Measurements from ENCODE around the gene USP35. TPM values are rescaled to one million over a fixed set of nuclear protein-coding genes. Genes with fewer than 3 reads are reported as not detected.
"Not testable (repeated sequence)": the region's sequence is repeated elsewhere in the genome, so short reads cannot be mapped to it uniquely, and the experiment has no call there.

The USP35 gene
- total RNA-seq, 2 donors from 2014 or later, result 8.0 to 8.6 TPM

- H3K4me3 ChIP-seq, result no peak overlapping the region
- DNase-seq (ENCODE audit: low spot score), result no peak
- peak overlapping the region; percentile 10 to 23 for H3K27ac ChIP-seq
- H3K27me3 ChIP-seq, result no peaks in the 10 kb centered on the region
- H3K36me3 ChIP-seq, result peaks cover 13% of the 10 kb centered on the region
- no peaks in the 10 kb centered on the region for H3K9me3 ChIP-seq
- H3K4me1 ChIP-seq, result peaks cover 0 to 35% of the 10 kb centered on the region in 2 donors
- TF ChIP-seq CTCF (IDR thresholded peaks at IDR 0.05), result no peak
Observed at GRCh38 chr11:78171951-78172350, 16.8 kb upstream of the USP35 start.

- not testable (repeated sequence) for H3K9me3 ChIP-seq; H3K27ac ChIP-seq; H3K4me1 ChIP-seq; H3K4me3 ChIP-seq; H3K27me3 ChIP-seq; DNase-seq (ENCODE audit: low spot score)
- H3K36me3 ChIP-seq, result peaks cover 18% of the 10 kb centered on the region
Observed at GRCh38 chr11:78175862-78176261, 12.9 kb upstream of the USP35 start.

GRCh38 chr11:78176605-78177141, 12.0 kb upstream of the USP35 start:
- H3K27ac ChIP-seq, result no peak overlapping the region
- no peak overlapping the region for H3K4me3 ChIP-seq
- peaks cover 18% of the 10 kb centered on the region for H3K36me3 ChIP-seq
- no peaks in the 10 kb centered on the region for H3K27me3 ChIP-seq
- H3K9me3 ChIP-seq, result no peaks in the 10 kb centered on the region
- DNase-seq (ENCODE audit: low spot score), result no peak
- H3K4me1 ChIP-seq, result peaks cover 0 to 6% of the 10 kb centered on the region in 2 donors
- TF ChIP-seq CTCF (IDR thresholded peaks at IDR 0.05), result no peak

GRCh38 chr11:78177216-78177615, 11.5 kb upstream of the USP35 start:
- Histone ChIP-seq H3K4me1 (peaks cover 0 to 6% of the 10 kb centered on the region in 2 donors), H3K4me3 (no peak overlapping the region), H3K36me3 (peaks cover 18% of the 10 kb centered on the region), H3K27me3 (no peaks in the 10 kb centered on the region), H3K27ac (no peak overlapping the region), H3K9me3 (no peaks in the 10 kb centered on the region)
- TF ChIP-seq CTCF (IDR thresholded peaks at IDR 0.05), result no peak
- DNase-seq (ENCODE audit: low spot score), result no peak

- Histone ChIP-seq H3K4me1 (no peaks in the 10 kb centered on the region), H3K27ac (no peak overlapping the region), H3K9me3 (no peaks in the 10 kb centered on the region), H3K36me3 (peaks cover 6% of the 10 kb centered on the region), H3K27me3 (no peaks in the 10 kb centered on the region), H3K4me3 (no peak overlapping the region)
- DNase-seq (ENCODE audit: low spot score), result no peak
- no peak for TF ChIP-seq CTCF (IDR thresholded peaks at IDR 0.05)
Observed at GRCh38 chr11:78179459-78180071, 9.2 kb upstream of the USP35 start.

- Histone ChIP-seq H3K27me3 (no peaks in the 10 kb centered on the region), H3K27ac (no peak overlapping the region), H3K4me3 (no peak overlapping the region), H3K36me3 (peaks cover 6% of the 10 kb centered on the region), H3K4me1 (no peaks in the 10 kb centered on the region), H3K9me3 (no peaks in the 10 kb centered on the region)
- no peak for DNase-seq (ENCODE audit: low spot score)
- TF ChIP-seq CTCF (IDR thresholded peaks at IDR 0.05), result no peak
Observed at GRCh38 chr11:78180751-78181150, 8.0 kb upstream of the USP35 start.
